Measurements from ENCODE around the gene CAPRIN1. TPM values are rescaled to one million over a fixed set of nuclear protein-coding genes. Genes with fewer than 3 reads are reported as not detected.

The CAPRIN1 gene
- polyA plus RNA-seq, result 169 to 207 TPM (median 205 TPM) in 3 replicates
- polyA plus RNA-seq (2011; ENCODE audit: low read depth), result 163 TPM
- 133 and 239 TPM in 2 replicates for polyA plus RNA-seq (2011; cell fraction: cytosol; rRNA removed)
- polyA plus RNA-seq (2011; cell fraction: nucleus; rRNA removed), result 142 and 155 TPM in 2 replicates
- polyA plus RNA-seq (2012; ENCODE audit: low replicate concordance), result 72.3 and 145 TPM in 2 replicates
- polyA minus RNA-seq, result 307 to 454 TPM (median 367 TPM) in 3 replicates
- 168 TPM for polyA minus RNA-seq (2011; cell fraction: cytosol; rRNA and poly(A)+ RNA removed)
- polyA minus RNA-seq (2011; cell fraction: nucleus; rRNA and poly(A)+ RNA removed), result 127 and 176 TPM in 2 replicates

- H2AFZ ChIP-seq (ENCODE audit: control insufficient read depth, low read length), result peak within 1 kb of the TSS; percentile 86
- H3K27me3 ChIP-seq (ENCODE audit: control insufficient read depth, extremely low read depth, insufficient read depth, low read length), result no peaks in the 10 kb centered on the region
- DNase-seq (ENCODE audit: low read depth, low spot score) (no peak), FAIRE-seq (no peak)
- H3K9me3 ChIP-seq (ENCODE audit: control insufficient read depth, low read depth, low read length), result no peaks in the 10 kb centered on the region
- H4K20me1 ChIP-seq (ENCODE audit: control insufficient read depth, extremely low read depth, insufficient read depth, low read length), result no peaks in the 10 kb centered on the region
- H3K4me2 ChIP-seq (ENCODE audit: control insufficient read depth, extremely low read depth, insufficient read depth, low read depth, low read length), result peak within 1 kb of the TSS; percentile 99
- H3K79me2 ChIP-seq (ENCODE audit: control insufficient read depth, insufficient read depth, low read length), result peaks cover 44% of the 10 kb centered on the region
- H3K9ac ChIP-seq (ENCODE audit: control insufficient read depth, extremely low read depth, insufficient read depth, low read length), result peak within 1 kb of the TSS; percentile 98
- dilution Hi-C loops (cut with MboI; ENCODE audit: extremely low pct_ligation_motif_present, low sequenced_read_pairs), result no loop called here
- peak within 1 kb of the TSS; percentile 89 to 97 (median 95) for H3K4me3 ChIP-seq (ENCODE audit: control insufficient read depth in 2 of 3, extremely low read depth in 1 of 3, insufficient read depth in 2 of 3, low read depth in 1 of 3, low read length in 3 of 3)
- peaks cover 0 to 2% of the 10 kb centered on the region in 2 experiments for H3K36me3 ChIP-seq (ENCODE audit: control insufficient read depth in 2 of 2, extremely low read depth in 1 of 2, insufficient read depth in 2 of 2, low read length in 2 of 2)
- peaks cover 24% of the 10 kb centered on the region for H3K4me1 ChIP-seq (ENCODE audit: control insufficient read depth, extremely low read depth, insufficient read depth, low read length)
- H3K9me1 ChIP-seq (ENCODE audit: control insufficient read depth, extremely low read depth, insufficient read depth, low read length), result no peaks in the 10 kb centered on the region
- peak within 1 kb of the TSS; percentile 97 for H3K27ac ChIP-seq (ENCODE audit: control insufficient read depth, insufficient read depth, low read length)
- TF ChIP-seq EZH2 (IDR thresholded peaks at IDR 0.05; ENCODE audit: low read length), result no peak
- peak in 1 of 3 experiments; percentile 10 for TF ChIP-seq CTCF (optimal IDR thresholded peaks at IDR 0.05 in 1 of 3, IDR thresholded peaks at IDR 0.05 in 1 of 3, conservative IDR thresholded peaks at IDR 0.05 in 1 of 3; ENCODE audit: extremely low read depth in 1 of 3, insufficient read depth in 2 of 3, low read length in 3 of 3)
Measured at GRCh38 chr11:34051349-34052035, at the start of gene CAPRIN1. CAPRIN1 (plus strand) TSS chr11:34051731; CDS start chr11:34052421, 690 bp downstream.

- no peak overlapping the region for H3K27ac ChIP-seq (ENCODE audit: control insufficient read depth, insufficient read depth, low read length)
- H4K20me1 ChIP-seq (ENCODE audit: control insufficient read depth, extremely low read depth, insufficient read depth, low read length), result no peaks in the 10 kb centered on the region
- H3K4me3 ChIP-seq (ENCODE audit: control insufficient read depth in 2 of 3, extremely low read depth in 1 of 3, insufficient read depth in 2 of 3, low read depth in 1 of 3, low read length in 3 of 3), result no peak overlapping the region
- dilution Hi-C loops (cut with MboI; ENCODE audit: extremely low pct_ligation_motif_present, low sequenced_read_pairs), result no loop called here
- no peaks in the 10 kb centered on the region for H3K9me1 ChIP-seq (ENCODE audit: control insufficient read depth, extremely low read depth, insufficient read depth, low read length)
- H3K4me2 ChIP-seq (ENCODE audit: control insufficient read depth, extremely low read depth, insufficient read depth, low read depth, low read length), result no peak overlapping the region
- no peak overlapping the region for H2AFZ ChIP-seq (ENCODE audit: control insufficient read depth, low read length)
- H3K27me3 ChIP-seq (ENCODE audit: control insufficient read depth, extremely low read depth, insufficient read depth, low read length), result peaks cover 3% of the 10 kb centered on the region
- no peak for FAIRE-seq
- DNase-seq (ENCODE audit: low read depth, low spot score), result no peak
- H3K79me2 ChIP-seq (ENCODE audit: control insufficient read depth, insufficient read depth, low read length), result no peaks in the 10 kb centered on the region
- TF ChIP-seq EZH2 (IDR thresholded peaks at IDR 0.05; ENCODE audit: low read length) (no peak), CTCF (optimal IDR thresholded peaks at IDR 0.05 in 1 of 3, IDR thresholded peaks at IDR 0.05 in 1 of 3, conservative IDR thresholded peaks at IDR 0.05 in 1 of 3; ENCODE audit: extremely low read depth in 1 of 3, insufficient read depth in 2 of 3, low read length in 3 of 3) (no peak)
- no peak overlapping the region for H3K9ac ChIP-seq (ENCODE audit: control insufficient read depth, extremely low read depth, insufficient read depth, low read length)
- peaks cover 6% of the 10 kb centered on the region for H3K4me1 ChIP-seq (ENCODE audit: control insufficient read depth, extremely low read depth, insufficient read depth, low read length)
- no peaks in the 10 kb centered on the region for H3K9me3 ChIP-seq (ENCODE audit: control insufficient read depth, low read depth, low read length)
- H3K36me3 ChIP-seq (ENCODE audit: control insufficient read depth in 2 of 2, extremely low read depth in 1 of 2, insufficient read depth in 2 of 2, low read length in 2 of 2), result no peaks in the 10 kb centered on the region
Measured at GRCh38 chr11:34002420-34002819, 49.1 kb upstream of the CAPRIN1 start.
